NCI-H510A (cell line): ENCODE measurements around the gene ZNF322.
A peak's percentile ranks its signal among the peaks of the same experiment; 100 is the strongest.

Source experiments
- DNase-seq: peaks from one replicate; lab custom pipeline; 2025; lab: John Stamatoyannopoulos, UW

The ZNF322 gene

GRCh38 chr6:26613689-26614683 is 45.6 kb downstream of the ZNF322 start:
- DNase-seq, result no peak

GRCh38 chr6:26613201-26613600 is 46.3 kb downstream of the ZNF322 start:
- no peak for DNase-seq

GRCh38 chr6:26611599-26611998 is 47.9 kb downstream of the ZNF322 start:
- no peak for DNase-seq

GRCh38 chr6:26609463-26609862 is 50.1 kb downstream of the ZNF322 start:
- no peak for DNase-seq

GRCh38 chr6:26607434-26608230 is 51.9 kb downstream of the ZNF322 start:
- DNase-seq, result peak; percentile 47

- no peak for DNase-seq
Measured at GRCh38 chr6:26604797-26605196, 54.7 kb downstream of the ZNF322 start.

- no peak for DNase-seq
Measured at GRCh38 chr6:26604026-26604425, 55.5 kb downstream of the ZNF322 start.

GRCh38 chr6:26602262-26602661 is 57.3 kb downstream of the ZNF322 start:
- no peak for DNase-seq

GRCh38 chr6:26600759-26601158 is 58.8 kb downstream of the ZNF322 start:
- DNase-seq, result no peak

GRCh38 chr6:26599591-26599990 is 60.0 kb downstream of the ZNF322 start:
- no peak for DNase-seq

- no peak for DNase-seq
Measured at GRCh38 chr6:26599134-26599533, 60.4 kb downstream of the ZNF322 start.

- DNase-seq, result no peak
Measured at GRCh38 chr6:26598267-26598666, 61.3 kb downstream of the ZNF322 start.

- peak; percentile 3 for DNase-seq
Measured at GRCh38 chr6:26597821-26598220, 61.7 kb downstream of the ZNF322 start.

GRCh38 chr6:26597389-26597766 is 62.2 kb downstream of the ZNF322 start:
- DNase-seq, result no peak

- DNase-seq, result peak; percentile 96
Measured at GRCh38 chr6:26596579-26597388, 62.8 kb downstream of the ZNF322 start, which contains the start of gene ABT1. ABT1 (plus strand) TSS chr6:26596953; CDS start chr6:26596983, 30 bp downstream.

- peak; percentile 80 for DNase-seq
Measured at GRCh38 chr6:26595669-26596269, 63.8 kb downstream of the ZNF322 start.

GRCh38 chr6:26594730-26595632 is 64.6 kb downstream of the ZNF322 start:
- DNase-seq, result no peak

GRCh38 chr6:26594131-26594498 is 65.4 kb downstream of the ZNF322 start:
- DNase-seq, result no peak

- no peak for DNase-seq
Measured at GRCh38 chr6:26593278-26594130, 66.0 kb downstream of the ZNF322 start.

GRCh38 chr6:26592649-26593048 is 66.9 kb downstream of the ZNF322 start:
- no peak for DNase-seq
